Sigmoid colon (tissue), 4 donors: Measurements from ENCODE around the gene TLE1.

Experiments
- CTCF ChIP-seq, 4 experiments: fragments of 450-650 bp in 3 of 4; fragments of 200-600 bp in 1 of 4; IDR thresholded peaks; one replicate each; pipeline ENCODE4 v1.5.1; 2016 to 2019; ENCODE audit warnings: antibody characterized with exemption in 4 of 4, mild to moderate bottlenecking in 3 of 4, moderate library complexity in 2 of 4
- EP300 ChIP-seq, 4 donors: sonication (generic); formaldehyde crosslinking; IDR thresholded peaks; one replicate each; pipeline ENCODE4 v1.6.1; 2017; ENCODE audit warnings: antibody characterized with exemption in 4 of 4
- POLR2A ChIP-seq, 2 donors: fragments of 450-650 bp; IDR thresholded peaks; one replicate each; pipeline ENCODE4 v1.6.1; 2016; ENCODE audit warnings: antibody characterized with exemption in 2 of 2, mild to moderate bottlenecking in 2 of 2, moderate library complexity in 2 of 2
- POLR2AphosphoS5 ChIP-seq, 4 donors: sonication (generic); formaldehyde crosslinking; IDR thresholded peaks; one replicate each; pipeline ENCODE4 v1.6.1; 2017; ENCODE audit warnings: antibody characterized with exemption in 4 of 4

- TF ChIP-seq POLR2A (IDR thresholded peaks at IDR 0.05) (no peak), CTCF (IDR thresholded peaks at IDR 0.05) (no peak), POLR2AphosphoS5 (IDR thresholded peaks at IDR 0.05) (no peak), EP300 (IDR thresholded peaks at IDR 0.05) (no peak)
Observed at GRCh38 chr9:81628897-81629296, 60.5 kb downstream of the TLE1 start.
